Karpas-422 (cell line): ENCODE data around the gene CENPP. TPM values are rescaled to one million over a fixed set of nuclear protein-coding genes. Genes with fewer than 3 reads are reported as not detected.
A peak's percentile ranks its signal among the peaks of the same experiment; 100 is the strongest.

Experiments
- DNase-seq: peaks from one replicate; pipeline ENCODE4 v3.0.0-alpha.2; 2015
- H2AFZ ChIP-seq: fragments of 200-600 bp; sonication (generic); 2 replicates; pipeline ENCODE4 v1.6.1; 2014; ENCODE audit warnings: antibody characterized with exemption, low read length, mixed read lengths
- H3K27ac ChIP-seq: fragments of 200-600 bp; sonication (generic); 2 replicates; pipeline ENCODE4 v1.5.1; 2014; ENCODE audit warnings: mild to moderate bottlenecking, low read length, moderate library complexity
- H3K27me3 ChIP-seq: fragments of 200-600 bp; sonication (generic); 2 replicates; pipeline ENCODE4 v1.6.1; 2014; ENCODE audit warnings: low read length, mixed read lengths
- H3K36me3 ChIP-seq: fragments of 200-600 bp; sonication (generic); 2 replicates; pipeline ENCODE4 v1.6.1; 2014; ENCODE audit warnings: low read length, mixed read lengths; ENCODE audit not compliant: insufficient read depth
- H3K4me1 ChIP-seq: fragments of 200-600 bp; sonication (generic); 2 replicates; pipeline ENCODE4 v1.6.1; 2014; ENCODE audit warnings: mild to moderate bottlenecking, low read length, mixed read lengths
- H3K4me2 ChIP-seq: fragments of 200-600 bp; sonication (generic); 2 replicates; pipeline ENCODE4 v1.6.1; 2014; ENCODE audit warnings: low read length, low read depth, mild to moderate bottlenecking; ENCODE audit not compliant: poor library complexity, severe bottlenecking
- H3K4me3 ChIP-seq: fragments of 200-600 bp; sonication (generic); 2 replicates; pipeline ENCODE4 v1.5.1; 2014; ENCODE audit warnings: mild to moderate bottlenecking, antibody characterized with exemption, low read length, mixed read lengths
- H3K79me2 ChIP-seq: fragments of 200-600 bp; sonication (generic); 2 replicates; pipeline ENCODE4 v1.6.1; 2014; ENCODE audit warnings: mild to moderate bottlenecking, low read length, mixed read lengths
- H3K9ac ChIP-seq: fragments of 200-600 bp; sonication (generic); 2 replicates; pipeline ENCODE4 v1.6.0; 2014; ENCODE audit warnings: low read length
- H3K9me2 ChIP-seq: fragments of 200-600 bp; sonication (generic), shearing (Covaris generic); replicated peaks from 2 replicates; pipeline ENCODE4 v1.6.0; 2014; ENCODE audit warnings: mild to moderate bottlenecking, low read length, moderate library complexity; ENCODE audit not compliant: insufficient read depth
- H3K9me3 ChIP-seq: fragments of 300-700, 200-600 bp; sonication (generic); 2 replicates; pipeline ENCODE4 v1.6.1; 2014; ENCODE audit warnings: low read length, mixed read lengths
- H4K20me1 ChIP-seq: fragments of 200-600 bp; sonication (generic); 2 replicates; pipeline ENCODE4 v1.6.1; 2014; ENCODE audit warnings: mild to moderate bottlenecking, antibody characterized with exemption, low read length, low read depth; ENCODE audit not compliant: insufficient read depth
- total RNA-seq: library from RNA; depleted of rRNA; stranded (reverse); fragments of >200 nt; shearing (Covaris generic); gene quantifications from 2 replicates; pipeline ENCODE4 v1.2.3, GENCODE V29; 2014; ENCODE audit warnings: low replicate concordance

CENPP gene
- total RNA-seq, 1 experiment from 2014 or later = 12.6 TPM

DNA sequence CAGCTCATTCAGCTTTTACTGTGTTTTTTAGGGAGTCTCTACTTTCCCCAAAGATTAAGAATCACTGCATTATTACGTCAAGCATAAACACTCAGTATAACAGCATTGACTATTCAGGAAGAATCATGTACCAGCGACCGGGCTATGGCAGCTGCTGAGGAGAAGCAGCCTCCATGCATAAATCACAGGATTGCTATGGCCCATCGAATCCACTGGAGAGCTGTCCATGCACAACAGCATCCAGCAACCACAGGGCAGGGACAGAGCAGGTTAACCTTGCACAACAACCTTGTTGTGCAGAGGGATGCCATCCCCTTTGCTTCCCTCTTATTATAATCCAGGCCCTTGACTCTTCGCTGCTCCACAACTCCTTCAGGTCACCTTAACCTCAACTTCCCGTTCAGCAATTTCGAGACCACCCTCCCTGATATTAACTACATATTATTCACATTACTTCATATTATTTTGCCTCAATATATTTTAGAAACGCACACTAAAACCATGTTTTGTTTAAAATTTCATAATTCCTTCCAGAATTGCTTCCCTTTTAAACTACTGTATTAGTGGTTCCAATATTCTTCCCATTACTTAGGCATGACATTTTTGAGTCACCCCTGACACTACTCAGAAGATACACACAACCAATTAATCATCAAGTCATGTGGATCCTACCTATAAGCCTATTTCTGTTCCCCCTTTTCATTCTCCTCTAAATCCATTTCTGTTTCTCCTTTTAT is 33.2 kb upstream of the CENPP start:
- no peak for DNase-seq
- peaks cover 52% of the 10 kb centered on the region for H3K4me1 ChIP-seq
- peaks cover 11% of the 10 kb centered on the region for H4K20me1 ChIP-seq
- H3K4me3 ChIP-seq = peak overlapping the region; percentile 93
- peaks cover 76% of the 10 kb centered on the region for H3K79me2 ChIP-seq
- H3K36me3 ChIP-seq = peaks cover 50% of the 10 kb centered on the region
- no peaks in the 10 kb centered on the region for H3K9me3 ChIP-seq
- peak overlapping the region; percentile 94 for H3K9ac ChIP-seq
- no peak overlapping the region for H2AFZ ChIP-seq
- peak overlapping the region; percentile 78 for H3K27ac ChIP-seq
- H3K9me2 ChIP-seq = no peaks in the 10 kb centered on the region
- H3K4me2 ChIP-seq = peak overlapping the region; percentile 91
- H3K27me3 ChIP-seq = no peaks in the 10 kb centered on the region

GRCh38 chr9:92293075-92293354 is 32.7 kb upstream of the CENPP start:
- H4K20me1 ChIP-seq = peaks cover 11% of the 10 kb centered on the region
- peaks cover 71% of the 10 kb centered on the region for H3K79me2 ChIP-seq
- no peak overlapping the region for H2AFZ ChIP-seq
- peaks cover 52% of the 10 kb centered on the region for H3K4me1 ChIP-seq
- H3K9me3 ChIP-seq = no peaks in the 10 kb centered on the region
- peak overlapping the region; percentile 94 for H3K9ac ChIP-seq
- peak overlapping the region; percentile 93 for H3K4me3 ChIP-seq
- H3K27me3 ChIP-seq = no peaks in the 10 kb centered on the region
- H3K9me2 ChIP-seq = no peaks in the 10 kb centered on the region
- H3K4me2 ChIP-seq = peak overlapping the region; percentile 91
- peak overlapping the region; percentile 78 for H3K27ac ChIP-seq
- H3K36me3 ChIP-seq = peaks cover 55% of the 10 kb centered on the region
- peak; percentile 48 for DNase-seq

- Histone ChIP-seq H3K27ac (peak within 1 kb of the TSS; percentile 88), H3K9me2 (no peaks in the 10 kb centered on the region), H3K9me3 (no peaks in the 10 kb centered on the region), H3K9ac (peak within 1 kb of the TSS; percentile 94), H3K4me2 (peak within 1 kb of the TSS; percentile 93), H3K4me1 (peaks cover 55% of the 10 kb centered on the region), H3K36me3 (peaks cover 53% of the 10 kb centered on the region), H3K27me3 (no peaks in the 10 kb centered on the region), H2AFZ (peak within 1 kb of the TSS; percentile 16; the same call in 1 of the 2 replicates), H3K4me3 (peak within 1 kb of the TSS; percentile 93), H4K20me1 (peaks cover 11% of the 10 kb centered on the region), H3K79me2 (peaks cover 66% of the 10 kb centered on the region)
- DNase-seq = peak; percentile 99
These were observed 32.1 kb upstream of the CENPP start, which contains the start of gene IARS1 for GRCh38 chr9:92293452-92294296. Gene IARS1, minus strand, starts transcription at chr9:92293697. Its CDS starts 4,278 bp downstream, at chr9:92289419.

DNA sequence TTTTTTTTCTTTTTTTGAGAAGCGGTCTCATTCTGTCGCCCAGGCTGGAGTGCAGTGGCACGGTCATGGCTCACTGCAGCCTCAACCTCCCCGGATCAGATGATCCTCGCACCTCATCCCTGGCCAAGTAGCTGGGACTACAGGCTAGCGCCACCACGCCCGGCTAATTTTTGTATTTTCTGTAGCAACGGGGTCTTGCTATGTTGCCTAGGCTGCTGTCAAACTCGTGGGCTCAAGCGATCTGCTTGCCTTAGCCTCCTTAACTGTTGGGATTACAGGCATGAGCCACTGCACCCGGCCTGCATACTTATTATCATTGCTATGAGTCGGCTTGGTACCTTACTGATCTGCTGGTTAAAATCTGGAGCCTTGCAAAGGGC is 31.5 kb upstream of the CENPP start:
- Histone ChIP-seq H2AFZ (peak overlapping the region; percentile 16; the same call in 1 of the 2 replicates), H3K79me2 (peaks cover 60% of the 10 kb centered on the region), H3K4me2 (peak overlapping the region; percentile 93), H3K27me3 (no peaks in the 10 kb centered on the region), H4K20me1 (peaks cover 10% of the 10 kb centered on the region), H3K27ac (peak overlapping the region; percentile 88), H3K4me1 (peaks cover 61% of the 10 kb centered on the region), H3K4me3 (peak overlapping the region; percentile 93), H3K36me3 (peaks cover 50% of the 10 kb centered on the region), H3K9me3 (no peaks in the 10 kb centered on the region), H3K9me2 (no peaks in the 10 kb centered on the region), H3K9ac (peak overlapping the region; percentile 80)
- peak; percentile 75 for DNase-seq

DNA sequence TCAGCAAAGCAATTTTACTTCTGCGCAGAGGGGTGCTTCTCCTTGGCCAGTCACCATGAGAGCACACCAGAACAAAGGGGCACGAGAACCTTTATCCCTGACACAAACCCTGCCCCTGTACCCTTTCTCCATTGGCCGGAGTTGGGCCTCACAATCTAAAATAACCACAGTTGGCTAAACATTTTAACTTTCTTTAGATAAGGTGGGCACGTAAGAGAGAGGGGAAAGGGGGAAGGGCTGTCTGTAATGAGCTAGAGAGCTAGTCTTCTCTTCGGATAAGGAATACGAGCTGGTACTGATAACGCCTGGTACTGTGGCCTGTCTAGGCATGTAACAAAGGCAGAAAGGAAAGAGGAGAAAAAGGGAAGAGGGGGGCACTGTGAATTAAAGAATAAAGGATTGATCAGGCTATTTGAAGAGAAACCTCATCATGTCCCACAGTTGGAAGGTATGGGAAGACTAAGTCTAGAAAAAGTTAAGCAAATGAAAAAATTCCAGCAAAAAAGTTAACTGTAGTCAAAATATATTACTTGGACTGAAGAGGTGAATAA is 30.4 kb upstream of the CENPP start:
- no peak overlapping the region for H2AFZ ChIP-seq
- H3K4me3 ChIP-seq = peak overlapping the region; percentile 93
- no peaks in the 10 kb centered on the region for H3K27me3 ChIP-seq
- peaks cover 50% of the 10 kb centered on the region for H3K79me2 ChIP-seq
- peaks cover 66% of the 10 kb centered on the region for H3K4me1 ChIP-seq
- no peak for DNase-seq
- H3K4me2 ChIP-seq = peak overlapping the region; percentile 93
- H3K36me3 ChIP-seq = peaks cover 45% of the 10 kb centered on the region
- no peaks in the 10 kb centered on the region for H3K9me3 ChIP-seq
- H3K27ac ChIP-seq = peak overlapping the region; percentile 88
- no peaks in the 10 kb centered on the region for H3K9me2 ChIP-seq
- peak overlapping the region; percentile 80 for H3K9ac ChIP-seq
- H4K20me1 ChIP-seq = no peaks in the 10 kb centered on the region

GRCh38 chr9:92295827-92296258 is 29.9 kb upstream of the CENPP start:
- H3K4me1 ChIP-seq = peaks cover 64% of the 10 kb centered on the region
- H3K9me2 ChIP-seq = no peaks in the 10 kb centered on the region
- no peak overlapping the region for H2AFZ ChIP-seq
- peak; percentile 73 for DNase-seq
- no peaks in the 10 kb centered on the region for H3K9me3 ChIP-seq
- H3K9ac ChIP-seq = peak overlapping the region; percentile 80; the same call in 1 of the 2 replicates
- peaks cover 45% of the 10 kb centered on the region for H3K36me3 ChIP-seq
- H3K27ac ChIP-seq = peak overlapping the region; percentile 88
- H3K27me3 ChIP-seq = no peaks in the 10 kb centered on the region
- H3K79me2 ChIP-seq = peaks cover 45% of the 10 kb centered on the region
- peak overlapping the region; percentile 93 for H3K4me2 ChIP-seq
- no peaks in the 10 kb centered on the region for H4K20me1 ChIP-seq
- no peak overlapping the region for H3K4me3 ChIP-seq

GRCh38 chr9:92297611-92298010 is 28.1 kb upstream of the CENPP start:
- peaks cover 46% of the 10 kb centered on the region for H3K4me1 ChIP-seq

DNA sequence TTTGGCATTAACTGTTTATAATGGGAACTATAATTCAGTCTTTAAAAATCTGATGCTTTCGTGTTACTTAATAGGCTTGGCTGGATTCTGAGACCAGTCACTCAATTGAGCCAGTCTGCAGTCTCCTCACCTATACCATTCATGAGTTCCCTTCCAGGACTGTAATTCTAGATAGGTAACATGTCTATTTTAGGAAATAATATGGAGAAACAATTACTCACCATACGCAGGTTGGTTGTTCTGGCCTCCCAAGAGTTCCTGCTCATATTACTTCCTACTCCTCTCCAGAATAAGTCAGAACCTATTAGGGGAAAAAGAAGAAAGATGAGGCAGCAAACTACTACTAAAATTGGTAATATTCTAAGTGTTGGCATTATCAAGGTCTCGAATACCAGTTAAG is 27.7 kb upstream of the CENPP start:
- Histone ChIP-seq H3K4me1 (peaks cover 45% of the 10 kb centered on the region), H2AFZ (no peak overlapping the region), H3K9ac (no peak overlapping the region), H3K4me3 (no peak overlapping the region), H4K20me1 (no peaks in the 10 kb centered on the region), H3K27me3 (no peaks in the 10 kb centered on the region), H3K79me2 (peaks cover 23% of the 10 kb centered on the region), H3K9me3 (no peaks in the 10 kb centered on the region), H3K36me3 (peaks cover 54% of the 10 kb centered on the region), H3K27ac (peak overlapping the region; percentile 78), H3K4me2 (no peak overlapping the region), H3K9me2 (no peaks in the 10 kb centered on the region)
- DNase-seq = no peak

More at GRCh38 chr9:92297611-92298010, 28.1 kb upstream of the CENPP start:
- peak overlapping the region; percentile 78 for H3K27ac ChIP-seq
- peaks cover 50% of the 10 kb centered on the region for H3K36me3 ChIP-seq
- no peaks in the 10 kb centered on the region for H3K9me2 ChIP-seq
- peaks cover 27% of the 10 kb centered on the region for H3K79me2 ChIP-seq
- no peak overlapping the region for H3K4me3 ChIP-seq
- no peak for DNase-seq
- no peaks in the 10 kb centered on the region for H3K9me3 ChIP-seq
- no peaks in the 10 kb centered on the region for H3K27me3 ChIP-seq
- H3K4me2 ChIP-seq = no peak overlapping the region
- no peaks in the 10 kb centered on the region for H4K20me1 ChIP-seq
- H2AFZ ChIP-seq = no peak overlapping the region
- H3K9ac ChIP-seq = no peak overlapping the region
